Measurements from ENCODE around the gene MPPED1.

DNA sequence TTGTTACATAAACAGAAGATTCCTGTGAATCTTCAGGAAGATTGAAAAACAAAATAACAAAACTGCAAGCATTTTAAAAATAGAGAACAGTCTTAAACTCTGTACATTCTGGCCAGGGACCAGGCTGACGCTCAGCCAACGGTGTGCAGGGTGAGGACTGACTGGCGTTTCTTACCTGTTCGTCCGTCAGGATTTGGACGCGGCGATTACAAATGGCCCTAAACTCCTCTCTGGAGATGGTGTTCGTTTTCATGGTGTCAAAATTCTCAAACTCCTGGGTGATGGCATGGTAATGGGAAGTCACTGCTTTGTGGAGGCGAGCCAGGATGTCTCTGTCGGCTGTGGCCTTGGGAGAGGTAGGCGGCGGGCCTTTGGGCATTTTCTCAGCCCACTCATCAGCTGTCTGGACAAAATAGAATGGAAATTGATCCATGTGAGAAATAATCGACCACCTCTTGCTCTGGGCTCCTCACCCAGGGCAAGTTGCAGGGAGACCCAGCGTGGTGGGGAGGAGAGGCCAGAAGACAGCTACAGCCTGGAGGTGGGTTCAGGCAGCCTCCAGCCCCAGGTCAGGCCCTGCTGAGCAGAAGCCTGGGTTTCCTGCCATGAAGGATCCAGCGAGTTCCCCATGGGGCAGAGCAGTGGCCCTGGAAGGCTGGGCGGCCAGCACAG lies 143.0 kb downstream of the MPPED1 start:
- TF ChIP-seq EZH2phosphoT487 (IDR thresholded peaks at IDR 0.05; ENCODE audit: borderline replicate concordance) = no peak
- TF ChIP-seq, protein P1, sequence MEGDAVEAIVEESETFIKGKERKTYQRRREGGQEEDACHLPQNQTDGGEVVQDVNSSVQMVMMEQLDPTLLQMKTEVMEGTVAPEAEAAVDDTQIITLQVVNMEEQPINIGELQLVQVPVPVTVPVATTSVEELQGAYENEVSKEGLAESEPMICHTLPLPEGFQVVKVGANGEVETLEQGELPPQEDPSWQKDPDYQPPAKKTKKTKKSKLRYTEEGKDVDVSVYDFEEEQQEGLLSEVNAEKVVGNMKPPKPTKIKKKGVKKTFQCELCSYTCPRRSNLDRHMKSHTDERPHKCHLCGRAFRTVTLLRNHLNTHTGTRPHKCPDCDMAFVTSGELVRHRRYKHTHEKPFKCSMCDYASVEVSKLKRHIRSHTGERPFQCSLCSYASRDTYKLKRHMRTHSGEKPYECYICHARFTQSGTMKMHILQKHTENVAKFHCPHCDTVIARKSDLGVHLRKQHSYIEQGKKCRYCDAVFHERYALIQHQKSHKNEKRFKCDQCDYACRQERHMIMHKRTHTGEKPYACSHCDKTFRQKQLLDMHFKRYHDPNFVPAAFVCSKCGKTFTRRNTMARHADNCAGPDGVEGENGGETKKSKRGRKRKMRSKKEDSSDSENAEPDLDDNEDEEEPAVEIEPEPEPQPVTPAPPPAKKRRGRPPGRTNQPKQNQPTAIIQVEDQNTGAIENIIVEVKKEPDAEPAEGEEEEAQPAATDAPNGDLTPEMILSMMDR (conservative IDR thresholded peaks at IDR 0.05; ENCODE audit: low read length) = no peak

Data from Loucy (cell line).